HG03565 (cell line): Measurements from ENCODE around the gene CCDC150.
"Not testable (repeated sequence)": the region's sequence is repeated elsewhere in the genome, so short reads cannot be mapped to it uniquely, and the experiment has no call there.

Experiments
- ATAC-seq: cut with Tn5 transposase; IDR thresholded peaks from one replicate; pipeline ENCODE4 v1.9.1; 2021; ENCODE audit warnings: mild to moderate bottlenecking, moderate library complexity; ENCODE audit not compliant: unreplicated experiment

Gene CCDC150

DNA sequence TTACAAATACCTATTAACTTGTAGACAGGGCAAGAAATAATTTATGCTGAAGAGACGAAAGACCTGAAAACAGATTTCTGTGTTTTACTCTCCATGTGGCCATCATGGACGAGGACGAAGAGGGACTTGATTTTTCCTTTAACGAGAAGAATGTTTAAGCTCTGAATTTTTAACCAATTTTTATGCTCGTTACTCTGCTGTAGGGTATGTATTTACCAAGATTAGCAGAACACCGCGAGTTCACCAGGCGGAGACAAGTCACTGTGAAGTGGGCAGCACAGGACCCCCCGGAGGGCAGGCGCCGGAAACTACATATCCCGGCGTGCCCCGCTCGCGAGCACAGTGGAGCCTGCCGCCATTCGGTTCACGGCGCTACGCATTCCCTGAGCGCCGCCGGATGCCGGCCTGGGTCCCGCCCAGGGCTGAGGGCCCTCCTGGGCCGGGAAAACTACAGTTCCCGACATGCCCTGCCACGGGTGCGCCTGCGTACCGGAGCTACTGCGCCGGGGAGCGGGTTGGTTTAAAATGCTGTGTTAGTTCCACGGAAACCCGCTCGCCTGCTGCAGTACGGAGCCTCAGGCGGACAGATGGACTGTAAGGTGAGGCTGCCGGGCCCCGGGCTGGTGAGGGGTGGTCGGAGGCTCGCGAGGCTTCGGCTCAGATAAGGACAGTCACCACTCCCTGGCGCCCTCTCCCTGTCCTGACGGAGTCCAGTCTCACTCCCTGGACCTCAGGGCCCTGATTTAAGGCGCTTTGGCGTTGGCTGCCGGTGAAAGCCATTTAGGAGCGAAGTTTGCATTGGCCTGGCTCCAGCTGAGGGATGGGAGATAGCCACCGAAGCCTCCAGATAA lies at the start of gene CCDC150:
Gene CCDC150, plus strand, starts transcription at position 536 of the 851 bp plus-strand sequence. Its CDS starts 52 bp downstream, at position 588.
- ATAC-seq: peak; percentile 99

DNA sequence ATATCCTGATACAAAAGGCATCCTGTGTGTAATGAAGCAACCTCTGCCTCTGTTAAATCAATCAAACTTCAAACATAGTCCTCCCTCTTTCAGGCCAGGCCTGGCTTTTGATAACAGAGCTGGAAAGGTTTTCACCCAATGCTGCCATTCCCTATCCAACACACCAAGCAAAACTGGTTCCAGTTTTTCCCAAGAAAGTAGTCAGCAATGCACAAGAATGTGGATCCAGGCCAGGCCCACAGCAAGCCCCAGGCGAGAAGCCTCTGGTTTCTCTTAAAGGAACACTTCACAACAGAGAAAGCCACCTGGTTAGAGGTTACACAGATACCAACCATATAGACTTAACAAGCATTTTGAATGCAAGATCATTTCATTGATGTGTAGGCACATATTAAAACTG lies 49.2 kb upstream of the CCDC150 start:
- ATAC-seq: no peak

DNA sequence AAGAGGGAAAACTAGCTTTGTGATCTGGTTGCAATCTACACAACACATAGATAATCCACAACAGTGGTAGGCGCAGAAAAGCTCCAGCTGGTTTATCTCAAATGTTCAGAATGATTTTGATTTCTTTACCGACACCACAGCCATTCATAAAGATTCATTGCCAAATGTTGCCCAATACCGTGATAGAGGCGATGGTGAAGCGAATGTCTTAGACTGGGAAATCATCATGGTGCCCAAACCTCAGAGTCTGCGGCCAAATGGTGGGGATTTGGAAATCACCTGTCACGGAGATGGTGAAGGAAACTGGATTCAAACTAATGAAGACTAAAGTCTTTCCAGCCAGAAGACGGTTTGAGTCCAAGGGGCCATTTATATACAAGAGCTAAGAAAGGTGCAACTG lies 48.5 kb upstream of the CCDC150 start:
- no peak for ATAC-seq

DNA sequence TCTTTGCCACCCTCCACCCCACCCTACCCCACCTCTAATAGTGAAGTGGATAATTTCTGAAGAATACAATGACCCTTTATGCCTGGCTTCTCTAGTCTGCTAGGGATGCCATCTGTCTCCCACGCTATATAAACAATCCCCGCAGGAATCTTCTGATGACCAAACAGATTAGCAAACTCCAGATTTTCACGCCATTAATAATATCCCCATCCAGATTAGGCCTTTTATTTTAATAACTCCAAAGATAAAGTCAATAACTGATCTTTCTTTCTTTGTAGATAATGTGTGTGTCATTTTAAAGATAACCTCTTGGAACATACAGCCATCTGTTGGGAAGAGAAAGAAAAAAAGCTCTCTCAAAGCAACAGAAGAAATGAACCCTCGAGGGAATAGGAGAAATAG lies 47.9 kb upstream of the CCDC150 start:
- ATAC-seq: no peak

DNA sequence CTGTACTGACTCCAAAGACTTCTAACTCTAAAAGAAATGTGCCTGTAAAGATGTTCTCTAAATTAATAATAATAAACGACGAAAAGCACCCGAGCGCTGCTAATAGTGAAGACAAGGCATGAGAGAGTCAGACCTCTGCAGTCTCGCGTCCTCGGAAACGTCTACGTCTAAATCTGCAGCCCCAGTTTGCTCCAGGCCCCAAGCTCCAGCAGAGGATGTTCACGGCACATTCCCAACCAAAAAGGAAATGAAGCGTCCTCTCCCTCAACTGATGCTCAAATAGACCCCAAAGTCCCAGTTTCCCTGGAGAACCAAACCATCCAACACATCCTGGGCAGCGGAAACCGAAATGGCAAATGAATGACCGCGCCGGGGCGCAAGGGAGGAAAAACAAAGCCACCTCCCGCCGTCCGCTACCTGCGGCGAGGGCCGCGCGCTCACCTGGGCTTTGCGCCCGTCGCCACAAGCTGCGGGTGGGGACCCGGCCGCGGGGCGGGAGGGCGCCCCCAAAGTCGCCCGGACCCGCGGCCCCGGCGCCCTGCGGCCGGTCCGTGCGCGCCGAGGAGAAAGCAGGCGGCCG lies 47.1 kb upstream of the CCDC150 start:
- ATAC-seq: peak; percentile 34

DNA sequence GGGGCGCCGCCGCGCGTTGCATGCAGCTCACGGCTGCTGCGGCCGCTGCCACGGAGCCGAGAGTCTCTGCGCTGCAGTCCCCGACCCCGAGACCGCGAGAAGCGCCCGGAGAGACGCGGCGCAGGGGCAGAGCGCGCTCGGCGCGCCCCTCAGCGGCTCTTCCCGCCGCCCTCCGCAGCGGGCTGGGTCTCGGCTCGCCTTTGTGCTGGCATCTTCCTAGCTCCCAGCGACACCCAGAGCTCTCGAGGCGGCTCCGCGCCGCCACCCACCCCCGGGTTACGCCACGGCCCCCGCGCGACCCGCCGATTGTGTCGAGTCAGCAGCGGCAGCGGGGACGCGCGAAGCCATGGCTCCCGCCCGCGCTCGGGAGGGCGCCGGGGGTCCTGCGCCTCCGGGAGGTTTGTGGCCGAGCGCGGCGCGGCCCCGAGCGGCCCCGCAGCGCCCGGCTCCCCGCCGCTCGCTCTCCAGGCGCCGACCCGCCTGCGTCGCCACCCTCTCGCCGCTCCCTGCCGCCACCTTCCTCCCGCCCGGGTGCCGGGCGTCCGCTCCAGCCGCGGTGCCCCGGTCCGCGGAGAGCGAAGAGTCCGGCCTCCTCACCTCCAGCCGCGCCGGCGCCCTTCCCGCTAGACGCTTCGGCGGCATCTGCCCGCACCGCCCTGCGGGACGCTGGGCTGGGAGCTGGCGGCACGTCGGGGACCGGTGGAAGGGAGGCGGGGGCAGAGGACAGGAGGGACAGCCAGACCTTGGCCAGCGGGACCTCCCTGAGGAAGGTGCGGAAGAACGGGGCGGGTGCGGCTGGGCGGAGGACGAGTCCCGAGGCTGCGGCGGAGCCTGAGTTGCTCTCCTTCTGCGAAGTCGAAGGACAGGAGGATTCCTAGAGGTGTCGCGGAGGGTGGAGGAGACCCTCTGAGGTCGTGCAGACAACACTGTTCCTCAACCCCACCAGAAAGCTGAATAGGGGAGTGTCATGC lies 46.3 kb upstream of the CCDC150 start, which contains the start of gene HECW2:
Gene HECW2, minus strand, starts transcription at position 644 of the 971 bp plus-strand sequence.
- peak; percentile 69 for ATAC-seq

DNA sequence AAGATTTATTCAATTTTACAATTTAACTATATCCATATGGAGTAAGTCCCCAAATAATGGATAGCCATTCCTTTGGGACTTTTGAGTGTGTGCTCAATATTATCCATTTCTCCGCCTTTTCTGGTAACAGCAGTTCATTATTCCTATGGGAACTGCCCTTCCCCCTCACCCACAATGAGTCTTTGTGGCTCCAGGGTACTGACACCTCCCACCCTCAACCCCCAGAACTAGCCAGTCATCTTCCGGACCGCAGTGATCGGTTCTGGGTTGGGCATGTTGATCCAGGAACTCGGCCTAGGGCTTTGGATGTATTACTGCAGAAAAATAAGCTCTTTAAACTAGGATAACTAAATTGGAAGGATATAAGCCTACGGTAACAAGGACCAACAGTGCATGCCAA lies 45.4 kb upstream of the CCDC150 start:
- no peak for ATAC-seq

DNA sequence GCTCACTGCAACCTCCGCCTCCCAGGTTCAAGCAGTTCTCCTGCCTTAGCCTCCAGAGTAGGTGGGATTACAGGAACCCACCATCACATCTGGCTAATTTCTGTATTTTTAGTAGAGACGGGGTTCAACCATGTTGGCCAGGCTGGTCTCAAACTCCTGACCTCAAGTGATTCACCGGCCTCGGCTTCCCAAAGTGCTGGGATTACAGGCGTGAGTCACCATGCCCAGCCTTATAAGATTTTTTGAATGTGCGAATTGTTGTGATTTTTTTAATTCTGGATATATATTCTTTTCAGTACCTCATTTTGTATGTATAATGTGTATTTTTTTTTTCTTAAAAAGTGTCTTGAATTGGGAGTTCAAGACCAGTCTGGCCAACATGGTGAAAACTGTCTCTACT lies 42.0 kb upstream of the CCDC150 start:
- ATAC-seq: no peak

DNA sequence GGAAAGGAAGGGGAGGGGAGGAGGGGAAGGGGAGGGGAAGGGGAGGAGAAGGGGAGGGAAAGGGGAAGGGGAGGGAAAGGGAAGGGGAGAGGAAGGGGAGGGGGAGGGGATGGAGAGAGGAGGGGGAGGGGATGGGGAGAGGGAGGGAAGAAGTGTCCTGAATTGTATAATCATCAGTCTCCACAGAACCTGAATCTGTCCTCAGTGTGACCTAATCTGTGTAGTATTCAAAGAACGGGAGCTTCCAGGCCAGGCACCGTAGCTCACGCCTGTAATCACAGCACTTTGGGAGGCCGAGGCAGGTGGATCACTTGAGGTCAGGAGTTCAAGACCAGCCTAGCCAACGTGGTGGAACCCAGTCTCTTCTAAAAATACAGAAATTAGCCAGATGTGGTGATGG lies 41.1 kb upstream of the CCDC150 start:
- ATAC-seq: no peak

DNA sequence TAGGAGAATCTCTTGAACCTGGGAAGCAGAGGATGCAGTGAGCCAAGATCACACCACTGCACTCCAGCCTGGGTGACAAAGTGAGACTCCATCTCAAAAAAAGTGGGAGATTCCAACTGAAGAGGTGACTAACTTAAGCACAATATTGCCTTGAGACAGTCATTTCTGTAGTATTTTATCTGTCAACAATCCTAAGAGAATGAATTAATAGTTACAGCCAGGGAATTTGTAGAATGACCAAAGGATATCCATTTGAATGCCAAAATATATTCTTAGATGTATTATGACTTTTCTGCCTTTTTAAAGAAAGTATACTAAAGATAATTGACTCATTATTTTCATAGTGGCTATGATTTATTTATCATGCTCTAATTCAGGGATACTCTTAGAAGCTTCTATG lies 40.7 kb upstream of the CCDC150 start:
- ATAC-seq: no peak

DNA sequence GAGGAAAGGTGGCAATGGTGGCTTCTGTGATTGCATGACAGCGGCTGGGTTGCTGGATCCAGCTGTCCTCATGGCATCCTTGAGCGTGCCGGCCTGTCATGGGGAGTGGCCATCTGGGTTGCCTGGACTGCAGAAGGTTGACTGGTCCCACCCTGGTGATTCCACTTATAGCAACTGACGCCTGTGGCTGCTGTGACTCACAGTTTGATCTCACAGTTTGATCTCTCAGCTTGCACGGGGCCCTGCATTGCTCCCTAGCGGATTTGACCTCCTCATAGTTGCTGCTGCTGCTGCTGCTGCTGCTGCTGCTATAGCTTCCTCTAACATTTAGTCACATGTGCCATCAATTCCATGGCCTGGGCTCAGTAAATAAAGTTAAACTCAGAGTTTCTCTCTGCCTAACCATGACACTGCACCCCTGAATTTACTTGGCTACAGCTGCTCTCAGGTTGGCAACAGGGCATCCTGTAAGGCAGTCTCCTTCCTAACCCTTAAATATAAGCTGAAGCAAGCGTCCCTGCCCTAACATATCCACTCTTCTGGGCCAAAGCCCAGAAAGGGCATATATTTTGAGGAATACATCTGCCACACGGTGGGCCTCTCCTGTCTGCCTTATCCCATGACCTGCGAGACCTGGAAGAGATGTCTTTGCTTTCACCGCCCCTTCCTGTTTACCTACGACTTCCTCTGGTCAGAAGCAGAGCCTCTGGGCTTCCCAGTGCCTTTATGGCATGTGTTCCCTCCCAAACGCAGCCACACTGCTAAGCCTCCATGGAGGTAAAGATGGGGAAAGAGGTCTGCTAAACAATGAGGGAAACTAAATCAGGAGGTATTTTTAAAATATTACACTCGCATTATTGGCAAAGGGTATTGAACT lies 37.8 kb upstream of the CCDC150 start:
- no peak for ATAC-seq

DNA sequence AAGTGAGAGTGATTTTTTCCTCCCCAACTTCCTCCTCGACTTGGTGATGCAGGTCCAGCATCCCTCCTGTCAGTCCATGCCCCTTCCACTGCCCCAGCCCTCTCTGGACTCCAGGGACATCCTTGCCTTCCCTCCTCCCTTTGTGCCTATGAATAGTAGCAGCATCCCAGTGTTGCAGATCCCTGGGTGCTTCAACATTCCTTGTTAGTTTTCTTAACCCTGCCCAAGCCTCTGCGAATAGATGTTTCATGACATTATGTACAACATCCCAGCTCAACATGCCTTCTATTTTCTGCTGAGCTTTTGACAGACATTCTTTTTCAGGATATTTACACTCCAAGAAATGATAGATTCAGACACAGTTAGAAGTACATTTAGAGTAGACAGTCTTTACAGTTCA lies 35.3 kb upstream of the CCDC150 start:
- ATAC-seq: no peak

DNA sequence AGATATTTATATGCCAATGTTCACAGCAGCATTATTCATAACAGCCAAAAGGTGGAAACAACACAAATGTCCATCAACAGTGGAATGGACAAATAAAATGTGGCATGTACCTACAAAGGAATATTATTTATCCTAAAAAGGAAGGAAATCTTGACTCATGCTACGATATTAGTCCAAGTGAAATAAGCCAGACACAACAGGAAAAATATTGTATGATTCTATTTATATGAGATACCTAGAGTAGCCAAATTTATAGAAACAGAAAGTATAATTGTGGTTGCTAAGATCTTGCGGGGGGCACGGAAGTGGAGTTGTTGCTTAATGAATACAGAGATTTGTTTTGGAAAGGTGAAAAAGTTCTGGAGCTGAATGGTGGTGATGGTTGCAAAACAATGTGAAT lies 33.0 kb upstream of the CCDC150 start:
- no peak for ATAC-seq

DNA sequence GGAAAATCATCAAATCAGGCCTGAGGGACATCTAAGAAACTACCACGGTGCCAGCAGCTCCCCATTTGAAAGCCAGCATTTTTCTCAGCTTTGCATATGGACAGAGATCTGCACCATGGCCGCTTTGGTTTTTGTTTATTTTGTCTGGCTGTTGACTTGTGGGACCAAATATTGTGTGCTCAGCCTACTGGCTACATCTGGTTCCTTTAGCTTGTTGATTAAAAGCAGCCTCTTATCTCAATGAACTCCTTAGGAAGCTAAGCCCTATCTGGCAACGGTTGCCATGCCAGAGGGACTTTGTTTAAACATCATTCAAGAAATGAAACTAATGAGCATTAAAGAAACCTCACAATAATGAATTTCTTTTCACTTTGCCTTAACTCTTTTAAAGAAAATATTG lies 32.4 kb upstream of the CCDC150 start:
- no peak for ATAC-seq

DNA sequence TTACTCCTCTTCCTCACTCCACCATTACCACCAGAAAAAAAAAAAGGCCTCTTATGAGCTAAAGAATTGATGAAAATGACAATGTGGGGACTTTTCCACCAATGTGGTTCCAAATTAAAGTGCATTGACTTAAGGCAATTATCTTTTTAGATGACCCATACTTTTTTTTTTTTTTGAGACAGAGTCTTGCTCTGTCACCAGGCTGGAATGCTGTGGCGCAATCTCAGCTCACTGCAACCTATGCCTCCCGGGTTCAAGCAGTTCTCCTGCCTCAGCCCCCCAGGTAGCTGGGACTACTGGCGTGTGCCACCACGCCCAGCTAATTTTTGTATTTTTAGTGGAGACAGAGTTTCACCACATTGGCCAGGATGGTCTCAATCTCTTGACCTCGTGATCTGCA lies 31.6 kb upstream of the CCDC150 start:
- ATAC-seq: not testable (repeated sequence)

DNA sequence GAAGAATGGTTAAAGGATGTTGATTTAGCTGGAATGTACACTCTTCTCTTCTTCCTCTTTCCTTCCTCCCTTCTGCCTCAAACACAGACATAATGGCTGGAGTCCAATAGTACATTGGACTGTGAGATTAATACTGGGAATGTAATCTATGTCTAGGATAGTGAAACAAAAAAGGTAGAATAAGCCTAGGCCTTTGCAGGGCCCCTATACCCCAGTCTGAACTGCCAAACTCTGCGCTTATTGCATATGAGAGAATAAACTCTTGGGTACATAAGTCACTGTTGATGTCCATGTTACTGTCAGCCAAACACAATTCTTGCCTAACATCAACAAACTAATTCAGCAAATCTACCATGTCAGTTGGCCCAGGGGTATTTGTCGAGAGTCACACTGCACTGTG lies 29.7 kb upstream of the CCDC150 start:
- no peak for ATAC-seq

DNA sequence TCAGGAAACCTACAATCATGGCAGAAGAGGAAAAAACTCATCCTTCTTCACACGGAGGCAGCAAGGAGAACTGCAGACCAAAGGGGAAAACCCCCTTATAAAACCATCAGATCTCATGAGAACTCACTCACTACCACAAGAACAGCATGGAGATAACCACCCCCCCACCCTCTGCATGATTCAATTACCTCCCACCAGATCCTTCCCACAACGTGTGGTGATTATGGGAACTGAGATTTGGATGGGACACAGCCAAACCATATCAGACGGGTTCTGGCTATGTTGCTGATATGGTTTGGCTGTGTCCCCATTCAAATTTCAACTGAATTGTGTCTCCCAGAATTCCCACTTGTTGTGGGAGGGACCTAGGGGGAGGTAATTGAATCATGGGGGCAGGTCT lies 28.7 kb upstream of the CCDC150 start:
- ATAC-seq: no peak

DNA sequence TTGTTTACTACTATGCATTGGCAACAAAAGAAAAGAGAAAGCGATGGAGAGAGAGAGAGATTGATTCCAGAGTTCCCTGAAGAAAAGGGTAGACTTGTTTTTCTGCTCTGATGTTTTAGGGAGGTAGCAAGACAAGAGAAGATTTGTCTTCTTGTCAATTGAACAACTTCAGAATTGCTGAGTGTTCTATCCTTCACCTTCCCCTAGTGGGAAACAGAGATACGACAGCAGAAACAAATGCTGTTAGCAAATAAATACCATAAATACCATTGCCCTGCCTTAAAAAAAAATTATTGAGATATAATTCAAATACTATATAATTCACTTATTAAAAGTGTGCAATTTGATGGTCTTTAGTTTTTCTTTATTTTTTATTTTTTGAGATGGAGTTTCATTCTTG lies 26.2 kb upstream of the CCDC150 start:
- ATAC-seq: no peak

DNA sequence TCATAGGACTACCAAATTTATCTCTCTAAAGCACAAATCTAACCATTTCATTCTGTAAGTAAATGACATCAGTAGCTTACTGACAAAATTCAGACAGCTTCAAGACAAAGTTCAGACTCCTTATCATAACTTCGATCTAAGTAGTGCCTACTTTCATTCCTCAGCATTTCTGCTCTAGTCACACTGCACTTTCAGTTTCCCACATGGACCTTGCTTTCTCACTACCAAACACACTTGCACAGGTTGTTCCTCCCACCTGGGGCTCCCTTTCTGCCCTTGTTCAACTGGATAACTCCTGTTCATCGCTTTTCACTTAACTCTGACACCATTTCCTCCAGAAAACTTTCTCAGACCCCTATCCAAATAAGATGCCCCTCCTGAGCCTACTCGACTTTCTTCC lies 22.1 kb upstream of the CCDC150 start:
- no peak for ATAC-seq

DNA sequence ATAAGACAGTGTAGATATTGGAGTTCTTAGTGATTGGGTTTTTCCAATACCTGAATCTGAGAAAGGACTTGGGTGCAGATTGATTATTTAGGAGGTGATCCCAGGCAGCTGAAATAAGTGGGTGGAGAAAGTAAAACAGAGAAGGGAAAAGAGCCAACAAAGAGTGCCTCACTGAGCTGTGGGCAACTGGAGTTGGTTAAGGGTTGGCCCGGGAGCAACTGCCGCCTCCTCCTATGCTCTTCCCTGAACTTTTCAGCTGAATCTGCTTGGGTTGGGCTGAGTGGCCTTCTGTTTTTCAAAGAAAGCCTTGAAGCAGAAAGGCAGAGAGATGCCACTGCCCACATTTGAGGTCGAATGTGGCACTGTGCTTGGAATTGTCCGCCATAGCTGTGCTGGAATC lies 20.9 kb upstream of the CCDC150 start:
- ATAC-seq: no peak
